GM21717 (cell line): Measurements from ENCODE around the gene ZNF362.

Experiments
- ATAC-seq: cut with Tn5 transposase; IDR thresholded peaks from one replicate; pipeline ENCODE4 v1.9.1; 2021; ENCODE audit warnings: mild to moderate bottlenecking, moderate library complexity; ENCODE audit not compliant: unreplicated experiment

The ZNF362 gene

DNA sequence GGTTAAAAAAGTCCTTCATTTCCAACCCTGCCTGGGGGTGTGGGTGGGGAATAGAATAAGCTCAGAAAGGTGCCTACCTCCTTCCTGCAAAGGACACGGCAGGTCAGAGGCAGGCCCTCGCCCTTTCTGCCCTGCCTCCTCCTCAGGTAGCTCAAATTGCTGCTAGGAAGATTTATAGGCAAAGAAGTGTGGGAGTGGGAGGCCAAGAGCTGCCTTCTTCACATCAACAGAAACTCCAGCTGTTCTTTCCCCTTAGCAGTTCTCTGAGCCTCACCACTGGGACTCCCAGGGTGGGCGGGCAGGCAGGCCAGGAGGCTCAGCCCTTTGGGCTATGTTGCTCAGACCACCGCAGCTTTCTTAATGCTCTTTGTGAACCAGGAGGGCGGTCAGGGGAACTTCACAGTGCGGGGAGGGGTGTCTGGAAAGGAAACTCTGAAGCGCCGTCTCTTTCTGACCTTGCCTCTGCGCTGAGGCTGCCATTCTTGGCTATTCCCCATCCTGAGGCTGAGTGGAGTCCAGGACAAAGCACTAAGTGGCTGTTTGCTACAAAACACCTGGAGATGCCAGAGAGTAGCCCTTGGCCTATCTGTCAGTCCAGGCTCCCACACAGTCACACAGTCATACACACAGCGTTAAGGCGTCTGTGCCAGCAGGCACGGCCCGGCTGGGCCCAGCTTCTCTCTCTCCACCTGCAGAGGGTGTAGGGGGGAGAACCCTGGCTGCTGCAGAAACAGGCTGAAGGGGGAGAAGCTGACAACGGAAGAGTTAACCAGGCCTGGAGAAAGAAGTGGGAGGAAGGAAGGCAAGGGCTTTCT is 67.6 kb downstream of the ZNF362 start:
- no peak for ATAC-seq

DNA sequence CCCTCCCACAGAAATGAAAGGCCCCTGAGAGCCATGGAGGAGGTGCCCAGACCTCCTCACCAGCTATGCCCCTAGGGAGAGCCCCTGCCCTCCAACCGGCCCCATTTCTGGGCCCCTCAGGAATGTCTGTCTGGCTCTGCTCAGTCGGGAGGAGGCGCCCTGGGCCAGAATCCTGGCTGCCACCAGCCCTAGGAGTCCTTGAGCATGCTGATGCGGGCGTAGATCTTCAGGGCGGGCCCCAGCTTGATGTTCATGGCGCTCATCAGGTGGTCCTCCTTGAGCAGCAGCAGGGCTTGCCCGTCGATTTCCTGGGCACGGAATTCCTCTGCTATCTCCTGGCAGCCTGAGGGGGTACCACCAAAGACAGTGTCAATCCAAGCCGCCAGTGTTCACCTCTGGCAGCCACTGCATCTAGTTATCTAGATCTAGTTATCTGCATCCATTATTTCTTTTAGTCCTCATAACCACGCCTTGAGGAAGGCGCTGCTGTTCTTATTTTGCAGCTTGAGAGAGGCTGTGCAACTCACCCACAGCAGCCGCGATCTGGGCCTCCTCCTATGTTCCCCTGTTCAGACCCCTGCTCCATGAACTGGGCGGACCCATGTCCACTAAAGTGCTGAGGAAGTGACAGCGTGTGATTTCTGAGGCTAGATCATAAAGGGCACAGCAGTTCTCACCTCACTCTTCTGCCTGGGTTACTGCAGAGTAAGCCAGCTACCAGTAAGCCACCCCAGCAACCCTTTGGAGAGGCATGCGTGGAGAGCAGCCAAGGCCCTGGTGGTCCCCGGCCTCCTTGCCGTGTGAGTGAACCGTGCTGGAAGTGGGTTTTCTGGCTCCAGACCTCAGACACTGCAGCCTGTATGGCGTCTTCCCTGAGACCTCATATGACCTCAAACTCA is 68.6 kb downstream of the ZNF362 start:
- no peak for ATAC-seq

GRCh38 chr1:33326785-33327184 is 70.5 kb downstream of the ZNF362 start:
- no peak for ATAC-seq

GRCh38 chr1:33327587-33328325 is 71.5 kb downstream of the ZNF362 start:
- no peak for ATAC-seq

DNA sequence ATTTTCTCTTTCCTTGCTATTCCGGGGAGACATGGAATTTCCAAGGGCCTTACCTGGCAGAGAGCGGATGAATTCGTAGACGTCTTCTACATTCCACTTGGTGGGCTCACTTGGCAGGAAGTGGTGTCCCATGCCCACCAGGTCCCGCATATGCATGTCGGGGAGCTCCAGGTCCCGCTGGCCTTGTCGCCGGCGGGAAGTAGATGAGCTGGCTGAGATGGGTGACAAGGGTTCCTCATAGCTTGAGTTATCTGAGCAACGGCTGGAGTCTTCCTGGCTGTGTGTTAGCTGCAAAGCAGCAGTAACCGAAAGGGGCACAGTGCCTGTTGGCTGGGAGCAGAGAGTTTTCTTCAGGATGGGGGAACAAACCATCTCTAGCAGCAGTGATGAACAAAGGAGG is 72.5 kb downstream of the ZNF362 start:
- ATAC-seq, result no peak

- no peak for ATAC-seq
Measured at GRCh38 chr1:33329600-33330305, 73.5 kb downstream of the ZNF362 start.

GRCh38 chr1:33330361-33330890 is 74.1 kb downstream of the ZNF362 start:
- no peak for ATAC-seq

DNA sequence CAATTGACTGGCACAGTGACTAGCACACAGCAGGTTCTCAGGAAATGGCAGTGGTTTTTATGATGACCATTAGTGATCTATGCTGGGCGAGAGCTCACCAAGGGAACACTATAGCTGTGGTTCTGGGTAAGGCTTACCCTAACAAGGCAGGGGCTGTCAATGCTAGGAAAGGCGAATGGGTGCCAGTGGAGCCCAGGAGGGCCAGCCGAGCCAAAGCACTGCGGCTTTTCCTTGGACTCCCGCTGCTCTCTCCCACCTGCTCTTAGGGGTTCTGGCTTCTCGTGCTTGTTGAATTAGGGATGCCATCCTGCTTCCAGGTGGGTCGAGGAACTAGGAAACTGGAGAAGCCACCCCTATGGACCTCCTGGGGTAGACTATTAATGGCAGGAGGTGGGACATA is 74.6 kb downstream of the ZNF362 start:
- no peak for ATAC-seq

GRCh38 chr1:33331444-33332356 is 75.4 kb downstream of the ZNF362 start:
- no peak for ATAC-seq

GRCh38 chr1:33332357-33332789 is 76.1 kb downstream of the ZNF362 start:
- ATAC-seq, result no peak

DNA sequence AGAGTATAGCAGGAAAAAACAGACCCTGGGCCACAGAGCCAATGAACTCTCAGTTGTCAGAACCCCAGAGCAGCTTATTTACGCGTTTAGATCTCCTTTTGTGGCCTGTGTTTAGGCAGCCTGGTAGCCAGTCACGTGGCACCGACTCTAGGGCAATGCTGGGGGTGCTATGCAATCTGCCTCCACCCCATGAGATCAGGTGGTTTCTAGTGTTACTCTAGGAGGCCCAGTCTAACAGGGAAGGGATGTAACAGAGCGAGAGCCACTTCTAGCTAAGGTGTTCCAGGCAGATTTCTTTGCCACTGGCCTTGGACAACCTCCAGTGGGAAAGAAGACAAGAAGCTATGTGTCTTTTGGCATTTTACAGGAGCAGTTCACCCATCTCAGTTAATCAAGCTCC is 76.6 kb downstream of the ZNF362 start:
- ATAC-seq, result no peak

DNA sequence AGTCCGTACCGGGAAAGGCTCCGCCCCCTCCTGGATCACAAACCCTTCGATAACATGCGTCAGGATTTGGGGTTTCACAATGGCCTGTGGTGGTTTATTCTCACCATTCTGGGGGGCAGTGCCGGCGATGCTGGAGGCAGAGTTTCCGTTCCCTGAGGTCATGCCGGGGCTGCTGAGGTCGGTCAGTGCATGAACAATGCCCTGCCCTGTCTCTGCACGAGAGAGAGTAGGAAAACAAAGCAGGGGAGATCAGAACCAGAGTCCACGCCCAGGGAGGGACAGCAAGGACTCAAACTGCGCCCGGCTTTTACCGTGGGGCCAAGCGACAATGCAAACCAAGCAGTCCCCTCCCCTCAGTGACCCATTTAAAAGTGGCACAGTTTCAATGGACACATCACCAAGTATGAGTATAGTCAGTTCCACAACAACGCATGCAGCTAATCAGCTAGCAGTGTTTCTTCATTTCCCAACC is 77.8 kb downstream of the ZNF362 start:
- ATAC-seq, result no peak

DNA sequence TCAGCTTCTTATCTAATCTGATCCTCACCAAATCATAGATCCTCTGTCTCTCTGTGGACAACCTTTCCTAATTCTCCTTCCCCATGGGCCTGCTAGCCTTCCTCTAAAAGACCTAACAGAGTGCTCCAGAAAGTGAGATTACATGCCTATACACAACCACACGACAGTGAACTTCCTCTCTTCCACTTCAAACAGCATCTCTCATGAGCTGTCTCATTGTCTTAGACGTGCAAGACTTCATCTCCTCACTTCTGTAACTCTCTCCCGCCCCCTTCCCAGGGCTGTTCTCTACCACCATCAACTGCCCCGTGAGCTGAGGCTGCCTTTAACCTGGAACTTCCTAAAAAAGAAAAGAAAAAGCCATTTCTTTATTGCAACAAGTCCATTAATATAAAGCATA is 78.7 kb downstream of the ZNF362 start:
- ATAC-seq, result no peak

DNA sequence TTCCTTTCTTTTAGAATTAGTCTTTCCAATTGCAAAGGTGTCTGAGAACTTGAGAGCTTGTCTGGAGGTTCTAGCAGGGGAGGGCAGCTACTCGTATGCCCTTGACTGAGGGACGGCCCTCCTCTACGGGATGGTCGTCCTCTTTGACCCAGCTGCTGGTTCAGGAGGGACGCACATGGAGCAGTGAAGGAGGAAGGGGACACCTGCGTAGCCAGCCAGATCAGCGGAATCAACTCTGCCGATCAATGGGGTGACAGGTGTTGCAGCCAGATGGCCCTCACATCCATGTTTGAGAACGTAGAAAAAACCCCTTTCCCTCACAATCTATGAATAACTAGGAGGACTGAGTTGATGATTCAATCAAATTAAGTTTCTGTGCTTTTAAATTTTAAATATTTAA is 80.3 kb downstream of the ZNF362 start:
- no peak for ATAC-seq

- no peak for ATAC-seq
Measured at GRCh38 chr1:33337441-33337840, 81.1 kb downstream of the ZNF362 start.

- no peak for ATAC-seq
Measured at GRCh38 chr1:33338048-33338439, 81.8 kb downstream of the ZNF362 start.

DNA sequence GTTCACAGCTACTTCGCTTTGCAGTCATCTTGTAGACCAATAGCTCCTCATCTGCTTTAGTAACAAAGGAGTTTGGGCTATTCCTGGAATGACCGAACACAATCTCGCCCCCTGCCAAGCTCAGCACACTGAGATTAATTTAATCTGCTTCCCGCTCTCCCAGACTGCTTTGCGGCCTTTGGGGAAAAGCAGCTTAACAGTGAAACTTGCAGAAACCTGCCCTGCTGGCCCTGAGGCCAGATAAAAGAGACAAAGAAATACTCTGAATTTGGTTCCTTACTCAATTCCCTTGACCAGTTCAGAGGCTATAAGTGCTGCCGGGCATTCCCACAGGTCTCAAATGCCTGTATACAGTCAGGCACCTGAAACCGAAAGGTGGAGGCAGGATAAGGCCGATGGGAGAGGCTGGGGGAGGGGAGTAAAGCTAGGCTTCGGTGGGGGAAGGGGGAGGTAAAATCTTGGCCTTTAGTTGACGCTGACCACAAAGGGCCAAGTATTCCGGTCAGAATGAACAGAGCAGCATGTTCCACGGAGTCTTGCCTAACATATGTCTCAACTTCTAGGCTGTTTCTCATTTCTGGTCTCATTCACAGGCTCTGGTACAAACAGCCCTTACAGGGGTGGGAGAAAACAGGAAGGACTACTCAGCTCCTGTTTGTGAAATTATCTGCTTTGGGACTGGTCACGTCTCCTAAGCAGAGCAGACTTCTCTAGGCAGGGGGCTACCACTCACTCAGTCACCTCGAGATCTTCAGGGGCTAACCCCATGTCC is 82.3 kb downstream of the ZNF362 start:
- ATAC-seq, result no peak

DNA sequence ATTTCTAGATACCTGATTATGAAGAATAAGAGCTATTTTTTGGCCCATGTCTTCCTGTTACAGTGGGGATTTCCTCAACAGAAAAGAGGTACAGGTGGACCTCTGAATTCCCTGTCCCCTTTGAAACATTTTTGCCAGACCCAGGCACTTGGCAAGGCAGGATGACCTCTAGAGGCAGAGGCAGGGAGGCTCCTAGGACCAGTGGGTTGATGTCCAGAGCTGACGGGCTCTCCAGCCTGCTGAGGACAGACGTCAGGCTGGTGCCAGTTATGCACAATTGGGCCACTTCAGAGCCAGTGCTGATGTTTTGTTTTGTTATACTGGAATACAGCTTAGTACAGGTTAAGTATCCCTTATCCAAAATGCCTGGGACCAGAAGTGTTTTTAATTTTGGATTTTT is 83.1 kb downstream of the ZNF362 start:
- no peak for ATAC-seq

- no peak for ATAC-seq
Measured at GRCh38 chr1:33341190-33341589, 84.9 kb downstream of the ZNF362 start.
